Measurements from ENCODE around the gene SELPLG.

- TF ChIP-seq CTCF (IDR thresholded peaks at IDR 0.05; ENCODE audit: low read length), result no peak
- no peak for TF ChIP-seq EZH2 (optimal IDR thresholded peaks at IDR 0.05; ENCODE audit: low read depth, low read length)
Observed at GRCh38 chr12:108663324-108664015, 29.8 kb upstream of the SELPLG start.
